ENCODE measurements around the gene EGFR.

Gene EGFR

GRCh38 chr7:55016746-55017090 is 2.1 kb upstream of the EGFR start:
- no peaks in the 10 kb centered on the region for H4K20me1 ChIP-seq (ENCODE audit: control insufficient read depth, insufficient read depth, low read depth, low read length)
- H3K27me3 ChIP-seq (ENCODE audit: control insufficient read depth, low read length) = peaks cover 10% of the 10 kb centered on the region
- H3K4me3 ChIP-seq (ENCODE audit: low read length) = no peak overlapping the region
- H3K27ac ChIP-seq (ENCODE audit: low read depth, low read length) = no peak overlapping the region
- H3K4me1 ChIP-seq (ENCODE audit: control insufficient read depth, low read length) = no peaks in the 10 kb centered on the region
- H3K9me3 ChIP-seq (ENCODE audit: control insufficient read depth, insufficient read depth, low read length) = peaks cover 19% of the 10 kb centered on the region; the same call in 1 of the 2 replicates
- TF ChIP-seq CTCF (IDR thresholded peaks at IDR 0.05; ENCODE audit: low read depth, low read length, poor library complexity, severe bottlenecking) = no peak
- TF ChIP-seq EZH2phosphoT487 (IDR thresholded peaks at IDR 0.05; ENCODE audit: borderline replicate concordance, low read length) = no peak
- no peaks in the 10 kb centered on the region for H3F3A ChIP-seq (ENCODE audit: control insufficient read depth, insufficient read depth)
- no peaks in the 10 kb centered on the region for H3K9me2 ChIP-seq (replicated peaks; ENCODE audit: control insufficient read depth, low read length)
- no peaks in the 10 kb centered on the region for H3K79me2 ChIP-seq (ENCODE audit: control insufficient read depth, low read length)
- no peaks in the 10 kb centered on the region for H3K36me3 ChIP-seq (ENCODE audit: control insufficient read depth, low read length)
- H3K4me2 ChIP-seq (ENCODE audit: low read length) = no peak overlapping the region

GRCh38 chr7:55017841-55018240 is 976 bp upstream of the EGFR start:
- Histone ChIP-seq H4K20me1 (ENCODE audit: control insufficient read depth, insufficient read depth, low read depth, low read length) (no peaks in the 10 kb centered on the region), H3K4me2 (ENCODE audit: low read length) (no peak overlapping the region), H3F3A (ENCODE audit: control insufficient read depth, insufficient read depth) (no peaks in the 10 kb centered on the region), H3K27me3 (ENCODE audit: control insufficient read depth, low read length) (peaks cover 10% of the 10 kb centered on the region), H3K27ac (ENCODE audit: low read depth, low read length) (no peak overlapping the region), H3K4me1 (ENCODE audit: control insufficient read depth, low read length) (no peaks in the 10 kb centered on the region), H3K36me3 (ENCODE audit: control insufficient read depth, low read length) (no peaks in the 10 kb centered on the region), H3K9me3 (ENCODE audit: control insufficient read depth, insufficient read depth, low read length) (peaks cover 19% of the 10 kb centered on the region; the same call in 1 of the 2 replicates), H3K4me3 (ENCODE audit: low read length) (no peak overlapping the region), H3K9me2 (replicated peaks; ENCODE audit: control insufficient read depth, low read length) (no peaks in the 10 kb centered on the region), H3K79me2 (ENCODE audit: control insufficient read depth, low read length) (no peaks in the 10 kb centered on the region)
- TF ChIP-seq EZH2phosphoT487 (IDR thresholded peaks at IDR 0.05; ENCODE audit: borderline replicate concordance, low read length) = no peak

- Histone ChIP-seq H3K79me2 (ENCODE audit: control insufficient read depth, low read length) (no peaks in the 10 kb centered on the region), H3K9me2 (replicated peaks; ENCODE audit: control insufficient read depth, low read length) (no peaks in the 10 kb centered on the region), H3K4me2 (ENCODE audit: low read length) (no peak overlapping the region), H3K36me3 (ENCODE audit: control insufficient read depth, low read length) (no peaks in the 10 kb centered on the region), H3K4me3 (ENCODE audit: low read length) (no peak overlapping the region), H3K9me3 (ENCODE audit: control insufficient read depth, insufficient read depth, low read length) (peaks cover 19% of the 10 kb centered on the region; the same call in 1 of the 2 replicates), H3K27ac (ENCODE audit: low read depth, low read length) (no peak overlapping the region), H4K20me1 (ENCODE audit: control insufficient read depth, insufficient read depth, low read depth, low read length) (no peaks in the 10 kb centered on the region), H3F3A (ENCODE audit: control insufficient read depth, insufficient read depth) (no peaks in the 10 kb centered on the region), H3K4me1 (ENCODE audit: control insufficient read depth, low read length) (no peaks in the 10 kb centered on the region), H3K27me3 (ENCODE audit: control insufficient read depth, low read length) (peaks cover 10% of the 10 kb centered on the region)
- TF ChIP-seq CTCF (IDR thresholded peaks at IDR 0.05; ENCODE audit: low read depth, low read length, poor library complexity, severe bottlenecking) (no peak), EZH2phosphoT487 (IDR thresholded peaks at IDR 0.05; ENCODE audit: borderline replicate concordance, low read length) (no peak)
Observed at GRCh38 chr7:55019191-55019690, 424 bp downstream of the EGFR start.

- no peaks in the 10 kb centered on the region for H3K79me2 ChIP-seq (ENCODE audit: control insufficient read depth, low read length)
- peaks cover 10% of the 10 kb centered on the region for H3K27me3 ChIP-seq (ENCODE audit: control insufficient read depth, low read length)
- H3K4me3 ChIP-seq (ENCODE audit: low read length) = no peak overlapping the region
- H4K20me1 ChIP-seq (ENCODE audit: control insufficient read depth, insufficient read depth, low read depth, low read length) = no peaks in the 10 kb centered on the region
- H3K36me3 ChIP-seq (ENCODE audit: control insufficient read depth, low read length) = no peaks in the 10 kb centered on the region
- H3K4me2 ChIP-seq (ENCODE audit: low read length) = no peak overlapping the region
- H3K9me2 ChIP-seq (replicated peaks; ENCODE audit: control insufficient read depth, low read length) = no peaks in the 10 kb centered on the region
- no peaks in the 10 kb centered on the region for H3F3A ChIP-seq (ENCODE audit: control insufficient read depth, insufficient read depth)
- H3K27ac ChIP-seq (ENCODE audit: low read depth, low read length) = no peak overlapping the region
- TF ChIP-seq CTCF (IDR thresholded peaks at IDR 0.05; ENCODE audit: low read depth, low read length, poor library complexity, severe bottlenecking) = no peak
- no peak for TF ChIP-seq EZH2phosphoT487 (IDR thresholded peaks at IDR 0.05; ENCODE audit: borderline replicate concordance, low read length)
- peaks cover 19% of the 10 kb centered on the region; the same call in 1 of the 2 replicates for H3K9me3 ChIP-seq (ENCODE audit: control insufficient read depth, insufficient read depth, low read length)
- H3K4me1 ChIP-seq (ENCODE audit: control insufficient read depth, low read length) = no peaks in the 10 kb centered on the region
Observed at GRCh38 chr7:55019691-55020465, 1.1 kb downstream of the EGFR start.
